NCI-H2171 treated with DMSO at 0.1 percent for 48 hours (cell line): ENCODE measurements around the gene MSANTD2.
"Not testable (repeated sequence)": the region's sequence is repeated elsewhere in the genome, so short reads cannot be mapped to it uniquely, and the experiment has no call there.

Experiments
- DNase-seq: peaks from one replicate; lab custom pipeline; 2025; lab: John Stamatoyannopoulos, UW

The MSANTD2 gene

DNA sequence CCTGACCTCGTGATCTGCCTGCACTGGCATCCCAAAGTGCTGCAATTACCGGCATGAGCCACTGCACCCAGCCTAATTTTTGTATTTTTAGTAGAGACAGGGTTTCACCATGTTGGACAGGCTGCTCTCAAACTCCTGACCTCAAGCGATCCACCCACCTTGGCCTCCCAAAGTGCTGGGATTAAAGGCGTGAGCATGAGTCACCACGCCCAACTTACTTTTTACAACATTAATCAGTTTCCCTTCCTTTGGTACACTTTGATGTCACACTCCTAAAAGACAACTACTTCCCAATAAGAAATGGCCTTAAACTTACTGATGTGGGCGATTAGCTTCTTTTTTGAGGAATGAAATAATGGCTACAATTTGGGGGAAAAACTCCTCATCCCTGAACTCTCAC lies 29.2 kb downstream of the MSANTD2 start:
- DNase-seq = not testable (repeated sequence)

GRCh38 chr11:124769806-124770774 lies 30.1 kb downstream of the MSANTD2 start:
- no peak for DNase-seq

GRCh38 chr11:124768914-124769313 lies 31.3 kb downstream of the MSANTD2 start:
- DNase-seq = no peak

- DNase-seq = no peak
Observed at GRCh38 chr11:124766156-124766555, 34.0 kb downstream of the MSANTD2 start.

GRCh38 chr11:124763156-124763947 lies 36.9 kb downstream of the MSANTD2 start:
- DNase-seq = peak; percentile 70

GRCh38 chr11:124762624-124763155 lies 37.5 kb downstream of the MSANTD2 start:
- peak; percentile 31 for DNase-seq

DNA sequence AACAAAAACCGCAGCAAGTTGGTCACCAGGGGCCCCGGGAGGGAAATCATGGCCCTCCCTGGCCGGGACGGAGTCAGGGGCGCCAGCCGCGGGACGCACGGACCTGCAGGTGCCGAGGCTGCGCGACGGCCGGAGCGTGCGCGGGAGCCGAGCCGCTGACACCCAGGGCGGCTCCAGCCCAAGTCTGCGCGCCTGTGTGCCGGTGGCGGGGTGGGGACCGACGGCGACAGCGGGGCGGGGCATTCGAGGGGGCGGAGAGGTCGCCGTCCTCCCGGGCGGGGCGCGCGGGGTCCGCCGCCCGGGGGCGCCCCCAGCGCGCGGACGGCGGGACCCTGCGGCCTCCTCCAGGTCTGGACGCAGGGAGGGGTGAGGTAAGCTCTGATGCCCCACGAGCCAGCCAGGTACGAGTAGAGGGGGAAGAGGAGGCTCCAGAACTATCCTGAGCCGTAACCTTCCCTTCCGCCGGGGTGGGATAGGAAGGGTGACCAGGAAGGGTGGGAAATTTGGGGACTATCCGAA lies 38.0 kb downstream of the MSANTD2 start, which contains the start of gene ESAM:
Gene ESAM, minus strand, starts transcription at position 186 of the 519 bp plus-strand sequence. Its CDS starts 136 bp downstream, at position 50.
- peak; percentile 20 for DNase-seq

GRCh38 chr11:124761301-124762104 lies 38.7 kb downstream of the MSANTD2 start:
- DNase-seq = no peak

GRCh38 chr11:124760806-124761205 lies 39.4 kb downstream of the MSANTD2 start:
- no peak for DNase-seq

DNA sequence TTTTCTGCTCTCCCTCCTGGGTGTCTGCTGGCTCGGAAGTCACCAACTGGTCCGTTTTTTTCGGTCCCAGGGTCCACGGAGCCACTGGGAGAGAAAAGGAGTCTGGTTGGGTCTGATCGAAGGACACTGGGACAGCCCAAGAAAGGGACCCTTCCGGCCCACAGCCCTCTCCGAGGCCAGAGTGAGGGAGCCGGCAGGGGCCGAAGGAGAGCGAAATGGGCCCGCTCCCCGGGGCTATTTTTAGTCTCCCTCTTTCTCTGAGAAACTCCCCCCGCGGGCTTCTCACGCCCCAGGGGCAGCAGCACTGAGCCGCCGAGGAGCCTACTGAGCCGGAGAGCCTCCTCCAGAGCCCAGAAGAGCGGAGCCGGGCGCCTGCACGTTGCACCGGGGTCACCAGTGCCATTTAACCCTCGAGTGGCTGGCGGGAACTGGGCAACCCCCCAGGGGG lies 40.0 kb downstream of the MSANTD2 start:
- DNase-seq = no peak

DNA sequence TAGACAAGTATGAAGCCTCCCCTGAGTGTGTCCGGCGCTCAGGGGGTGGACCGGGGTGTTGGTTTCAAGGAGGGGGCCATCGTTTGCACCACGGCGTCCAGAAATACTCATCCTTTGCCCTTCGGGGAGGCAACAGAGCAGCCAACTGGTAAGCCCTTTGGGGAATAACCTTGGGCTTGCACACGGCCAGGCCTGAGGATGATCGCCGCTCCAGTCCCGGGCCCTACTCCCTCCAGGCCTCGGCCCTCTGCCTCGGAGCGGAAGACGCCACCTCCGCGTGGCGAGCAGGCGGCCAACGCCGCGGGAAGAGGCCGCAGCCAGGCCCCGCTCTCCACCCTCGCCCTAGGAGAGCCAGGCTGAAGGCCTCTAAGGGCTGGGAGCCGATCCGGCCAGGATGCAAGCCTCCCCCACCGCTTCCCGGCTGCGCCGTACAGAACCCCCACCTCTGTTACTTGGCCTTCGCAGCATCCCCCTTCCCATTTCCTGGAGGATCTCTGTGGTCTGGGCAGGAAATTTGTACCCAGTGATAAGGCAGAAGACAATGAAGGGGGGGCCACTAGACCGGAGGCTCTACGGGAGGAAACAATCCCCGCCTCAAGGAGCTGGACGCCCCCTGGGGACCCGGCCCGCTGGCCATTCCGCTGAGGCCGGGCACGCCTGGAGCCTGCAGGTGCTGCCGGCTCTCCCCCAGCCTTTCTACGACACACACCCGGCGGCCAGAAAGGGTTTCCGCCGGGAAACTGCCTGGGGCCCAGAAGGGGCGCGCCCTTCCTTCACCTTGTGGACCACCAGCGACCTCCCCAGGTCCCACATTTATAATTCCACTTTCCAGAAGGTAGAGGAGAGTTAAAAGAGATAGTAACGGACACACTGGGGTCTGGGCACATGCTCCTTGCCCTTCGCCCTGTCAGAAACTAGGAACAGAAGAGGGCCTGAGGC lies 40.7 kb downstream of the MSANTD2 start:
- DNase-seq = no peak

DNA sequence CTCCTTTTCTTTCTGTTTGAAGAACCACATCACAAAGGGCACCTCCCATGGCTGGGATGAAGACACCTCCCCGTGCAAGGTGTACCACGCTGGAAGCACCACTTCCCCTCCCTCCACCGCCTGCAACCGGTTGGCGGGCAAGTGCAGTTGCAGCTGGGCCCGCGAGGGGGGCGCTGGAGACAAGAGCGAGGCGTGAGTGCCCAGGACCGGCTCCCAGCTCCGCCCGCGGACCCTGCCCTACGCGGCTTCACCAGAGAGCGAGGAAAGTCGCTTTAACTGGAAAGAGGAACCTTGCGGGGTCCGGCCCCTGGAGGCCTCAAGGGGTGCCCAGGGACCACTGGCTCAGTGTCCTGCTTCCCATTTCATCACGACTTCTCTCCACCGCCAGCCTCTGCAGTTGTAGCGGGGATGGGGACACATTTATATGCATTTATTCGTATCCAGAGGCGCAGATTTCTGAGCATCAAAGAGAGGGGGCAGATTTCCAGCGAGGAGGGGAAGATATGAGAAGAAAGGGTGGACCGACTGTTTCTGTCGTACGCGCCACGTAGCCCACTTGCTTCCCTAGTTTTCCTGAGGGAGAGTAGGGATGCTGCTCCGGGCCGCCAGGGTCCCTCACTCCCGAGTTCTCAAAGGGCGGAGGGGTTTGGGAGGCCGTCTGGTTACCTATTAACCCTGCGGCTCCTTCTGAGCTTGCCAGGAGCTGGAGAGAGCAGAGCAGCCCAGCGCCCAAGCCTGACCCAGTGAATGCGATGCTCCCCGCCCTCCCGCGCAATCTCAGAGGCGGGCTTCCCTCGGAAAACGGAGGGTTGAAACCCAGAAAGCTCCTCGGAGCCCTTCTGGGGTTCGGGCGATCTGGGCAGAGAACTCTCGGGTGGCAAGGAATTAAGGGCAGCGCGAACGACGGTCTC lies 41.6 kb downstream of the MSANTD2 start:
- DNase-seq = no peak

DNA sequence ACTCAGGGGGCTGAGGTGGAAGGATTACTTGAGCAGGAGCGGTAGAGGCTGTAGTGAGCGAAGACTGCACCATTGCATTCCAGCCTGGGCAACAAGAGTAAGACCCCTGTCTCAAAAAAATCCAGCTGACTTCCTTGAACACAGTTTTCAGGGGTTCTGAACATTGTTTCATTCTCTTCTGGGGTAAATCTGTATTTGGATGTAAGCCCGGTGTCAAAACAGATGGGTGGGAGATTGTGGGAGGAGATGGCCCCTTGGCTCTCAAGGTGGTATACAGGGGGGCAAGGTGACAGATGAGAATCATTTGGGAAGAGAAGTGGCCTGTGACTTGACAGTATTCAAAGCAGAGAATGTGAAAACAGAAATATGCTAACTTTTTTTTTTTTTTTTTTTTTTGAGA lies 42.9 kb downstream of the MSANTD2 start:
- DNase-seq = no peak

GRCh38 chr11:124756753-124757227 lies 43.4 kb downstream of the MSANTD2 start:
- DNase-seq = no peak

DNA sequence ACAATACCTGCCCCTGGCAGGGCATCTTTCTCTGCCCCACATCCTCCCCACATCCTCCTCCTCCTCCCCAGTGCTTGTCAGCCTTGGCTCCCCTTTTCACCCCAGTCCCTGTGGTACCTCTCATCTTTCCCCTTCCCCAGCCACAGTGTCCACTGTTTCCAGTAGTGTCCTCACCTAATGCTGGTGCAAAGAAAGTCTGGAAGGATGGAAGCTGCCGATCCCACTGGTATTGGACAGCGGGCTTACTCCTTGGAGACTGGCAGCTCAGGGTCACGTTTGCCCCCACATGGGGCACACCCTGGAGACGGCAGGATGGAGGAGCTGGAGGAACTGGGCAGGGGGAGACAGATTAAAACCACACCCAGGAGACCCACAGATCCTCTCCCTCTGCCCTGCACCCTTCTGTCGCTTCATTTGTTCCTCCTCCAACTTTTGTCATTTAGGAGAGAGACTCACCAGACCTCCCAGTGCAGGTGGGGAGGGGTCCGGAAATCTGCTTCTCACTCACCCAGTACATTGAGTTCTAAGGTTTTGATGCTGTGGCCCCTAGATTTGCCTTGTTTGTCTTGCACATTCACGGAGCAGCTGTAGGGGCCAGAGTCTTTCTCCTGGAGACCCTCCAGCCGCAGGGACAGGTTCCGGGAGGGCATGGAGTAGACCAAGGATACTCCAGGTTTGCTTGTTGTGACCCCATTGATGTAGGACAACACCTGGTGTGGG lies 44.0 kb downstream of the MSANTD2 start:
- no peak for DNase-seq

DNA sequence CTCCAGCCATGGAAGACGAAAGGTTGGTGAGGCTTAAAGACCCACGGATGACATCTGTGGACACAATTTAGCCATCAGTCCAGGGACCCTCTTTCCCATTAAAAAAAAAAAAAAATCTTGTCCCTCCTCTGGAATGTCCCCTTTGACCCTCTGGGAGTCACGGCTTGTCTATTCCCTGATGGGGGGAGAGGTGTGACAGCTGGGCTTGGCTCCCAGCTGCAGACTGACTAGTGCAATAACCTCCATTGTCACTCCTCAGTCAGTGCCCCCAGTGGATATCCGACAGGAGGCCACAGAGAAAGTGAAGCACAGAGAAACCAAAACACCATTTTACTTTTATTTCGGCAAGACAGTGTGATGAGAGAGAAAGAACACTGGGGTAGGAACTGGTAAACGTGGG lies 45.5 kb downstream of the MSANTD2 start:
- DNase-seq = no peak

- DNase-seq = no peak
Observed at GRCh38 chr11:124754309-124754708, 45.9 kb downstream of the MSANTD2 start.

DNA sequence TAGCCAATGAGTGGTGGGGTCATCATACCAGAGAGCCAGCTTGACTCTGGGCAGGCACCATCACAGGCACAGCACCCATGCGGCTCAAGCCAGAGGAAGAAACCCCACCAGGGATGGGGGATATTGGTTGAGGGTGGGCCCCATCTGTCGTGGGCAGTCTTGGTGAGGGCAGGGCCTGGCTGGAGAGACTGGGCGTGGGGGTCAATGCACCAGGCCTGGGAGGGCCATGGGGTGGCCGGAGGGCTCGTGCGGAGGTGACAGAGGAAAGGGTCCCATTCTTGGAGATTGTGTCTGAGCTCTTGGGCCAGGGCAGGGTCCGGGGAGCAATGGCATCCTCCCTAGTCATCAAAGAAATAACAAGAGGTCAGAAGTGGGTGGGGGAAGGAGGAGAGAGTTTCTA lies 46.6 kb downstream of the MSANTD2 start:
- no peak for DNase-seq
